Fibroblast of skin of scalp (primary cell): ENCODE results near the gene ACSM2A.
"Not testable (repeated sequence)": the region's sequence is repeated elsewhere in the genome, so short reads cannot be mapped to it uniquely, and the experiment has no call there.

Source experiments
- DNase-seq: peaks from one replicate; pipeline ENCODE4 v3.0.0-alpha.2; 2013

Gene ACSM2A

GRCh38 chr16:20459227-20459626, 7.9 kb downstream of the ACSM2A start:
- DNase-seq, result not testable (repeated sequence)

DNA sequence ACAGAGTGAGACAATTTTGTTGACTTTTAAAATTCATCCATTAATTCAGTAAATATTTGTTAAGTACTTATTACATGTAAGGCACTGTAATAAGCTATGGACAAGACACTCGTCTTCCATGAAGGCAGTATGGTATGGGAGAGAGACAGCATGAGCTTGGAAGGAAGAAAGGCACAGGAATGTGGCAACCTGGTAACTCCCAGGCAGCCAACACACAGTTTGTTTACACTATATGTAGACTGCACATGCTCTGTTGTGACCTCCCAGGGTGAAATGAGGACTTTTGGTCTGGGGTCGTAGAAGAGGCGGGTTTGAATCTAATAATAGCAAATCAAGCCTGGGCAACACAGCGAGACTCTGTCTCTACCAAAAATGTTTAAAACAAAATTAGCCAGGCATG, 9.0 kb downstream of the ACSM2A start:
- DNase-seq, result not testable (repeated sequence)

DNA sequence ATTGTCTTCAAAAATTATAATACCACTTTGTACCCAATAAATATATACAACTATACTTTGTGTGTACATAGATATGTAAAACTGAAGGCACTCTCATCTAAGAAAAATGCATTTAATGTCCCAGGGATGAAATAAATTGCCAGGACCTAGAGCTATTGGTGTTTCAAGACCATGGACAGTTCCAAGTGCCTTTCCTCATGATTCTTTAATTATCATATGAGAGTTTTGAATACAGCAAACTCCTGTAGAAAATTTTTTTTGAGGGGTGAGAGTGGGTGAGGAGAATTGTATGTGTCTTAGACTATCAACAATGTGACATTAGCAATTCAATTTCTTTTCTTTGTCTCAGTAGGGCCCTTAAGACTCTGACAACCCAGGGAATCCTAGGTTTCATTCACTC, 17.6 kb downstream of the ACSM2A start:
- DNase-seq, result not testable (repeated sequence)

- not testable (repeated sequence) for DNase-seq
These were observed 18.6 kb downstream of the ACSM2A start for GRCh38 chr16:20469930-20470329.

- not testable (repeated sequence) for DNase-seq
These were observed 19.4 kb downstream of the ACSM2A start for GRCh38 chr16:20470732-20471131.

DNA sequence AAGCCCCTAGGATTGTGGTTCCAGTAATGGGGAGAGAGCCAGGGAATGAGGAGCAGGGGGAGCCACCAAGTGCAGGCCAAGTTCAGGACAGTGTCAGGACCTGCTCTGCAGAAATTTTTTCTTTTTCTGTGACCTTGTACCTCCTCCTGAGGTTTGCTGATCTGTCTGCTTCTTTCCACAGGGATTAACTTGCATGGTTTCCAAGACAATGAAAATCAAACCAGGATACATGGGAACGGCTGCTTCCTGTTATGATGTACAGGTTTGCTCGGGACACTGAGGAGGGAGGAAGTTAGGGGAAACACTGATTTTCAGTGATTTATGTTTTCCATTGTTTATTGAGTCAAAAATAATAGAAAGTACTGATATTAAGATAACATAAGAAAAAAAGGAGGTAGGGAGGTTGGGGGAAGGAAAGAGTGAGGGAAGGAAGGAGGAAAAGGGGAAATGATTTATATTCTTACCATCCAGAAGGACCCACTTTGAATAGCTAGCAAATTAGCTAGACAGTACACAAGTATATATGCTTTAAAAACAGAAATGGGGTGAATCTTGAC, 25.9 kb downstream of the ACSM2A start:
- not testable (repeated sequence) for DNase-seq

- not testable (repeated sequence) for DNase-seq
These were observed 32.7 kb downstream of the ACSM2A start for GRCh38 chr16:20483989-20484388.

GRCh38 chr16:20484726-20485125, 33.4 kb downstream of the ACSM2A start:
- DNase-seq, result no peak

DNA sequence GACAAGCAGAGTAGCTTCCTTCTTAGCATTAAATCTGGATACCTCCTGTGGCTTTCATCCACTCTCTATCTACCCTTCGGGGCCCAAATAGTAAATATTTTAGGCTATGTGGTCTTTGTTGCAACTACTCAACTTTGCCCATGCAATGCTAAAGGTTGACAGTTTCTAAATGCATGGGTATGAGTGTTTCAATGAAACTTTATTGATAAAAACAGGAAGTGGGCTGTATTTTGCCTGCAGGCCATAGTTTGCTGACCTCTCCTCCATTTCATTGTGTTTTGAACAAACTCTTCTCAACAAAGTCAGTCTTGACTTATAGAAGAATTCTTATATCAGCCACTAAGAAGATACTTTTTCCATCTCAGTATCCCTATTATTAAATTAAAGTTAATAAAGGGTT, 34.1 kb downstream of the ACSM2A start:
- no peak for DNase-seq

GRCh38 chr16:20490994-20491393, 39.7 kb downstream of the ACSM2A start:
- not testable (repeated sequence) for DNase-seq

DNA sequence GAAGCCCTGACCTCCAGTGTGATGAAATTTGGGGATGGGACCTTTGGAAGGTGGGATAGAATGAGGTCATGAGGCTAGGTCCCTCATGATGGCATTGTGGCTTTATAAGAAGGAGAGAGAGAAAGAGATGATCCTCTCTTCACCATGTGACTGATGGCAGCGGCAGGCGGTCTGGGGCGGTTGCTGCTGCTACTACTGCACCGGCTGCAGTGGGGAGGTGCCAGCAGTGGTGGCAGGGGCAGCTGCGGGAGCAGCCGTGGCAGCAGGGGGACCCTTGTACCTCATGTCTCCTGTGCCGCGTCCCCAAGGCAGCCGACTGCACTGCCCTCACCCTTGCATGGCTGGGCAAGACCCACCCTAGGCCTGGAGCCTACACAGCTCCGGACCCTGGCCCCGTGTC, 40.1 kb downstream of the ACSM2A start:
- DNase-seq, result not testable (repeated sequence)

DNA sequence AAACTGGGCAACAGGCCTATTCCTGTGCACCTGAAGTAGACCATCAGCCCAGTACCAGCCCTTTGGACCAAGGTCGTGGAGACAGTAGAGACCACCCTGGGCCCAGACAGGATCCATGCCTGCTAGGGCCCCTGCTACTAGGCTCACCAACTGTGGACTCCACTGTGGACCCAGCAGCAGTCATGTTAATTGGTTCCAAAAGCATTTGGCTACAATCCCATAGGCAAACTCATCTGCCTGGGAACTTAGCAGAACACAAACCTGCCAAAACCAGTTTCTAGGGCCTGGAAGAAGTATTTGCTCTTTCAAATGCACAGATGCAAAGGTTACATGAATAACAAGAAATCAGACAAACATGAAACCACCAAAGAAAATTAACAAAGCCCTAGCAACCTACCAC, 53.1 kb downstream of the ACSM2A start:
- no peak for DNase-seq

GRCh38 chr16:20507280-20507679, 56.0 kb downstream of the ACSM2A start:
- no peak for DNase-seq

GRCh38 chr16:20510323-20510722, 59.0 kb downstream of the ACSM2A start:
- no peak for DNase-seq

DNA sequence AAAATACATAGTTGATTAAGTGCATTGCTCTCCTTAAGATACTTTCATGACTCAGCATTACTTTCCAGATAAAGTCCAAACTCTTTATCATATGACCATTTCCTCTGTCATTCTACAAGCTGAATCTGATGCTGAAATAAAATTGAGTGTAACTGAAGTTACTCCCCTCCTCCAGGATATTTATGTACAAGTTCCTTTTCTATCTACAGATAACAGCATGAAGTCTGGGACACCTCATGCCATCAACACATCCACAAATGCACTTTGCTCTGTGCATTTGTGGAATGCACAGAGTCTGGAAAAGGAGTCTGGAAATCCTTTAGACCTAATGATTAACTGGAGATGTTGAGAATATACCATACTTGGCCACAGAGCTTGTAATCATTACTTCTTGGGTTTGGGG, 64.4 kb downstream of the ACSM2A start:
- no peak for DNase-seq

DNA sequence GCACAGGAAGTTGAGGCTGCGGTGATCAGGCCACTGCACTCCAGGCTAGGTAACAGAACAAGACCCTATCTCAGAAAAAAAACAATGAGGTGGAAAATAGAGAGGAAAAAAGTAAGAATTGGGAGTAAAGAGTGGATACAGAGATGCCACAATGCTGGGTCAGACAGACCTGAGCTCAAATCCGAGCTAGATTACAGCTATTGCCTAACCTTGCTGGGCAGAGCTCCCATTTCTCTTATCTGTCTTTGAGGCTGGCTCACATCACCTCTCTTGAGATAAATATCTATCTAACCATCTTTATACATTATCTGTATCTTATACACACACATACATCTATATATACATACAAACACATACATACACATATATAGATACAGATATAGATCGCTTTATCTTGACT, 65.8 kb downstream of the ACSM2A start:
- no peak for DNase-seq

GRCh38 chr16:20519231-20519630, 67.9 kb downstream of the ACSM2A start:
- DNase-seq, result no peak

- no peak for DNase-seq
These were observed 68.8 kb downstream of the ACSM2A start for GRCh38 chr16:20520103-20520502.

GRCh38 chr16:20531795-20532194, 80.5 kb downstream of the ACSM2A start:
- DNase-seq, result not testable (repeated sequence)

GRCh38 chr16:20532284-20532792, 81.0 kb downstream of the ACSM2A start:
- DNase-seq, result not testable (repeated sequence)

- not testable (repeated sequence) for DNase-seq
These were observed 85.3 kb downstream of the ACSM2A start for GRCh38 chr16:20536669-20537068.
